GM18519 (cell line): ENCODE data around the gene TYW1.
"Not testable (repeated sequence)": the region's sequence is repeated elsewhere in the genome, so short reads cannot be mapped to it uniquely, and the experiment has no call there.

Experiments used
- ATAC-seq: cut with Tn5 transposase; IDR thresholded peaks from one replicate; pipeline ENCODE4 v1.9.1; 2021; ENCODE audit warnings: mild to moderate bottlenecking, moderate library complexity; ENCODE audit not compliant: unreplicated experiment, low FRiP score

Gene TYW1

DNA sequence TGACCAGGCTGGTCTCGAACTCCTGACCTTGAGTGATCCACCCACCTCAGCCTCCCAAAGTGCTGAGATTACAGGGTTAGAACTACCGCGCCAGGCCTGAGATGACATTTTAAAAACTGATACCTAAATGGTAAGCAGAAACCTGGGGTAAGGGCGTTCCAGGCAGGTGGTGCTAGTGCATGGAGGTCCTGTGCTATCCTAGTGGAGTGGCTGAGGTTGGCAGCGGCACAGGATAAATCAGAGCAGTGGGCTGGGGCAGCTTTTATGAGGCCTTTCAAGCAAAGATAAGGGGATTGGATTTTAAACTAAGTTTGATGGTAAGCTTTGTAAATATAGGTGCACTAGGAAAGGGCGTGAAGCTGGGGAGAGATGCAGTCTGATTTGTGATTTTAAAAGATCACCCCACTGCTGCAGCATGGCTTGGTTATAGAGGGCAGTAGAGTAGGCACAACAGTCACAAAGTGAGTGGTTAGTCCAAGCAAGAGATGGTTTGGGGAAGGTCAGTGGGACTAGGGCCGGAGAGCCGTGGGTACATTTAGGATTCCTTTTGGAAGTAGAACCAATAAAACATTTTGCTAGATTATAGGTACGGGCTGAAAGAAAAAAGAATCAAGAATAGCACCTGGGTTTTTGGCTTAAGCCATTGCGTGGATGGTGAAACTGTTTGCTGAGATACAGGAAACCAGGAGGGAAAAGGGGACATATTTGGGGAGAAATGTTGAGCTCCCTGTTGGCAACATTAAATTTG is 188.5 kb downstream of the TYW1 start:
- not testable (repeated sequence) for ATAC-seq

DNA sequence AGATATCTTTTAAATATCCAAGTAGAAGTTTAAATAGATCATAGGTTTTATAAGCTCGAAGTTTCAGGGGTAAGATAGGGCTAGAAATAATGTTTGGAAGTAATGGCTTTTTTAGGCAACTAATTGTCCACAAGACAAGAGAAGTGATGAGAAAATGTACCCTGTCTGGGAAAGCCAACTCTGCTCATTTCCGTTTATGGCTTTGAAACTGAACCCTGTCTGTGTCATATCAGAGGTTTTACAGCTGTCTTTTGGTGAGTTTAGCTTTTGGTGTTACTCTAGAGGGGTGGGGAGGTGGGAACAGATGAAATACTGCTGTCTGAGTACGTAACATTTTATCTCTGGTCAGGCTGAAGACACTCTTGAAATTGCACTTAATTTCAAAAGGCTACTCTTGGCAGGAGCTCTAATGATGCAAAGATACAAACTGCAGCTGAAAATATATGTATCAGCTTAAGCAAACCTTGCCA is 189.1 kb downstream of the TYW1 start:
- ATAC-seq: not testable (repeated sequence)

DNA sequence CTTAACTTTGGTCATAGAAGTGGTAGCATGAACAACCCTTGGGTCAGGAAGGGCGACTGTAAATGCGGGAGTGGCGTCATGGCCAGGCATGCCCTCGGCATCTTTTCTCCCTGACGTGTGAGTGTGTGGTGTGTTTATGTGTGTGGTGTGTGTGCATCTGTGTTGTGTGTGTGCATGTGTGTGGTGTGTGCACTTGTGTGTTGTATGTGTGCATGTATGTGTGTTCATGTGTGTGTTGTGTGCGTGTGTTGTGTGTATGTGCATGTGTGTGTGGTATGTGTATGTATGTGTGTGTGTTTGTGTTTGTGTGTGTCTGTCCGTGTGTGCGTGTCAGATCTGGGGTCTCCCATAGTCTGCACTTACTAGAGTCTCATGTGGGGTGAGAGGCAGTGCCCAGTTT is 192.5 kb downstream of the TYW1 start:
- ATAC-seq: not testable (repeated sequence)

DNA sequence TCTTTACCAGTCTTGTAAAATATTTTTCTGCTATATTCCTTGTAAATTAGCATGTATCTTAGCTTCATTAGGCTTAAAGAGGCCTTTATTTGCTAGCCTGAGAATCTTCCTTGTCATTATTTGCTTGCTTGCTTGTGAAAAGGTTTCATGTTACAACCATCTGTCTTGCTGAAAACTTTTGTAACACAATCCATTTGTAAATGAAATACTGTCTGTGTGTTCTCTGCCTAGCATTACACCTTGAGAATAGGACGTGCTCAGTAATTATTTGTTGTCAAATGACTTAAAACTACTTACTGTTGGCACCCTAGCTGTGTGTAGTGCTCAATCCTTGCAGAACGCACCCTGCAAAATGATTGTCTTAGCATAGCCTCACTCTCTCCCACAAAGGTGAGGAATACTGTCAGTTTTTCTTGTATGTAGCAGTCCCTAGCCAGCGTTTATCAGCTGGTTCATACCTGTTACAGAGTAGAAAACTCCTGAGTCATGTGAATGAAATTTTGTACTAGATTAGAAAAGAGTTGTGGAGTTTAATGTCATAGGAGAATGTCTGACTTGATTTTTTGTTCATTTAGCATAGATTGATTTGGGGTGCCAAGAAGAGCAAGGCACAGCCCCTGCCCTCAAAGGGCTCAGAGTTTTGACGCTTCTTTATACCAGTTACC is 193.3 kb downstream of the TYW1 start:
- not testable (repeated sequence) for ATAC-seq

DNA sequence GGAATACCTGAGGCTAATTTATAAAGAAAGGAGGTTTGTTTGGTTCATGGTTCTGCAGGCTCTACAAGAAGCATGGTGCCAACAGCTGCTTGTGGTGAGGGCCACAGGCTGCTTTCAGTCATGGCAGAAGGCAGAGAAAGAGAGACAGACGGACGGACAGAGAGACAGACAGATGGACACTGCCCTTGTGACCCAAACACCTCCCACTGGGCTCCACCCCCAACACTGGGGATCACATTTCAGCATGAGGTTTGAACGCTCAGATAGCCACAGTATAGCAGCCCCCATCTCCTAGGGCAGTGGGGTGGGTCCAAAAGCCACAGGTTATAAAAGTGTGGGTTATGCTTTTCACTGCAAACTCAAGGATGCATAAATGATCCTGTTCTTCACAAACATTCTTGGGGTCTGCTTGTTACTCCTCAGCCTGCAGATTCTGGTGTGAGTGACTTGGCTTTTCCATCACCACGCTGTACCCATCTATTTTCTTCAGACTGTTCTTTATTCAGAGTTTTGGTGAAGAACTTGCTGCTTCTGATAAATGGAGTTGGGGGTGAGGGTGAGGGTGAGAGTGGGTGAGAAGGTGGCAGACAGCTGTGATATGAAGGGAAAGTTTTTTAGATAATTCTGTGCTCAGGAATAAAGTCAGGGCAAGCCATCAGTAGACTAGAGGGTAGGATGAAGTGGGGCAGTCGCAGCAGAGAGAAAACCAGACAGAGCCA is 194.5 kb downstream of the TYW1 start:
- ATAC-seq: not testable (repeated sequence)

DNA sequence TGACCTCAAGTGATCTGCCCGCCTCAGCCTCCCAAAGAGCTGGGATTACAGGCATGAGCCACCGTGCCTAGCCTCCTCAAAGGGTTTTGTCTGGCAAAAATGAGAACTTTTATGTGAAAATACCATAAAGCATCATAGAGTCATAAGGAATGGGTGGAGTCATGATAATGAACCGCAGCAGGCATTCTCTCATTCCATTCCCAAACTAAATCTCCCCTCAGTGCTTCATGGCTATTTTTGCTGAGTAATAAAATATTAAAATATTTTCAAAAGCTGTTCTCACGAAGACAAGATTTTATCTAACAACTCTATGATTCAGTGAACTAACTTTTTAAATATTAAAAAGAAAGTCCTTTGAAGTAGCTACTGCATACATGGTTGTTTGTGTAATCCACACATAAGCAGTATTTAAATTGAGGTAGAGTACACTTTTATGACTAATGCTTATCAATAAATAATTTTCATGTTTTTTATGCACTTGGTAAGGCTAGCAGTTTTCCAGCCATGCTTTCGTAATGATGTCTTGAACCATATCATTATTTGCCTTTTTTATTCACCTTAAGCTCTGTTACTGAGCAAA is 195.6 kb downstream of the TYW1 start:
- ATAC-seq: not testable (repeated sequence)

GRCh38 chr7:67192889-67193613 is 196.4 kb downstream of the TYW1 start:
- not testable (repeated sequence) for ATAC-seq

GRCh38 chr7:67196176-67196575 is 199.5 kb downstream of the TYW1 start:
- ATAC-seq: not testable (repeated sequence)

- ATAC-seq: not testable (repeated sequence)
Observed at GRCh38 chr7:67198865-67199526, 202.4 kb downstream of the TYW1 start.

GRCh38 chr7:67205772-67206171 is 209.1 kb downstream of the TYW1 start:
- ATAC-seq: not testable (repeated sequence)

- no peak for ATAC-seq
Observed at GRCh38 chr7:67206452-67206851, 209.8 kb downstream of the TYW1 start.

DNA sequence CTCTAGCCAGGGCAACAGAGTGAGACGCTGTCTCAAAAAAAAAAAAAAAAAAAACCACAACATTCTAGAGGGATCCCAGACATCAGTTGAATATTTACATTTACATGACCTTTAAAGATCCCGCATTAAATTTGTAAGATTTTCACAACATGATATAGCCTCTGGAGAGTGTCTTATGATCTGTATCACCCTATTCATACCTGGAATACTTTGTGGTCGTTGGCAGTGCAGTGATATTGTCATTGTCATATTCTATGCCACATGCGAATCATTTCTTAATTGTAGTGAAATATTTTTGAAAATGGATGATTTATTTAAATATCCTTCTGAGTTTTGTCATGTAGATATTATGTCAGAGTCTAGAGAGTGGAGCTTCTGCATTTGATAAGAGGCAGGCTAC is 212.0 kb downstream of the TYW1 start:
- ATAC-seq: not testable (repeated sequence)

GRCh38 chr7:67209256-67209655 is 212.6 kb downstream of the TYW1 start:
- no peak for ATAC-seq

- no peak for ATAC-seq
Observed at GRCh38 chr7:67210567-67210966, 213.9 kb downstream of the TYW1 start.

DNA sequence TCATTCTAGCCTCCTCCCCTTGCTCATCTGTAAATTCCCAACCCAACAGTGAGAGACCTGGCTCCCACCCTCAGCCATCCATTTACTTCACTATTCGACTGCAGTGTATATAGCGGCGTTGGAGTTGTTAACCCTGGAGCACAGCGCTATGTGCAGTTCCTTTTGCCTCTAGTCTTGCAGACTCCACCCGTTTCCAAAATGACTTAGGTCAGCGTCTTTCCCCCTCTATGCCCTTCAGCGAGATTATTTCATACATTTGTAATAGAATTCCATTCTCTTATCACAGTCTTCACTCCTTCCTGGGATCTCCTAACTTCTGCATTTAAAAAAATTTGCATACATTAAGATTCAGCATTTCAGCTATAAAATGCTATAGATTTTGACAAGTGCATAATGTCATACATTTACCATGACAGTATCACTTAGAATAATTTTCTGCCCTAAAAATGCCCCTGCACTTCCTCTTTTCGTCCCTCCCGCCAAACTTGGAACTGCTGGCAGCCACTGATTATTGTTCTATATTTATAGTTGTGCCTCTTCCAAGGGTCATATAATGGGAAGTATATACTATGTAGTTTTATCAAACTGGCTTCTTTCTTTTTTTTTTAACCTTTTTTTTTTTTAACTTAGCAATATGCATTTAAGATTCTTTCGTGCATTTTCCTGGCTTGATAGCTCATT is 215.2 kb downstream of the TYW1 start:
- ATAC-seq: not testable (repeated sequence)

DNA sequence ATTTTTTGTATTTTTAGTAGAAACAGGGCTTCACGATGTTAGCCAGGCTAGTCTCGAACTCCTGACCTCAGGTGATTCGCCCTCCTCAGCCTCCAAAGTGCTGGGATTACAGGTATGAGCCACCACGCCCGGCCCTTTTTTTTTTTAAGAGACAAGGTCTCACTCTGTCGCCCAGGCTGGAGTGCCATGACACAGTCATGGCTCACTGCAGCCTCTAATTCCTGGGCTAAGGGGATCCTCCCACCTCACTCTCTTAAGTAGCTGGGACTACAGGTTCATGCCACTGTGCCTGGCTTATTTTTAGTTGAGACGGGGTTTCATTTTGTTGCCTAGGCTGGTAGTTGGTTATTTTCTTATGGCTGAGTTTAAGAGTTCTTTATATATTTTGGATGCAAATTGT is 216.4 kb downstream of the TYW1 start:
- not testable (repeated sequence) for ATAC-seq

- ATAC-seq: not testable (repeated sequence)
Observed at GRCh38 chr7:67223551-67223950, 226.9 kb downstream of the TYW1 start.

DNA sequence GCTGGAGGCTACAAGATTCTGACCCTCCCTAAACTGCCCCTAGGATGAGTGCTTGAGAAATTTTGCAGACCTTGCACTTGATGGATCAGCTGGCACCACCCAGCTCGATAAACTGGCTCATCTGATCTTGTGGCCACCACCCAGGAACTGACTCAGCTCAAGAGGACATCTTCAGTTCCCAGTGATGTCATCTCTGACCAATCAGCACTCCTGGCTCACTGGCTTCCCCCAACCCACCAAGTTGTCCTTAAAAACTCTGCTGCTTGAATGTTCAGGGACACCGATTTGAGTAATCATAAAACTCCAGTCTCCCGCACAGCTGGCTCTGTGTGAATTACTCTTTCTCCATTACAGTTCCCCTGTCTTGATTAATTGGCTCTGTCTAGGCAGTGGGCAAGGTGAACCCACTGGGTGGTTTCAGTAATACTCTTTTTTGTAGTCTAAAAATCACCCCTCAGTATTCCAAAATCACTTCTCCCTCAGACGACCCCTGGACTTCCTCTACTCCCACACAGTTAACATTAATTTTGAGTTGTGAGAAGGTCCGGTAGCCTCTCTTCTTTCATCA is 229.8 kb downstream of the TYW1 start:
- not testable (repeated sequence) for ATAC-seq

DNA sequence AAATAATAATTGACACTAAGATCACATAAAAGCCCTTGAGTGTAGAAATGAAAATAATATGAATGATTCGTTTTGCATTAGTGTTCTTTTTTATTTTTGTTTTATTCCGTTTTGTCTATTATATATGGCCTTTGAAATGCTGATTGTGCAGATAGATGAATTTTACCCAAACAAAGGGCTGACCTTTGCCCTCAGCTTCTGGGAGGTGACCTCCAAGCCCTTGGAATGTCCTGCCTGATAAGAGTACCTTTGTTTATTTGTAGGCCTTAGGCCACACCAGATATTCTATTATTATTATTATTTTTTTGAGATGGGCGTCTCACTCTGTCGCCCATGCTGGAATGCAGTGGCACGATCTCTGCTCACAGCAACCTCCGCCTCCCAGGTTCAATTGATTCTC is 230.3 kb downstream of the TYW1 start:
- not testable (repeated sequence) for ATAC-seq
